Testis (tissue), 2 donors: ENCODE measurements around the gene PITX3.
A peak's percentile ranks its signal among the peaks of the same experiment; 100 is the strongest.

Source experiments
- CTCF ChIP-seq, 3 experiments: fragments of 450-650 bp in 2 of 3; fragments of 200-600 bp in 1 of 3; sonication (generic) in 1 of 3; IDR thresholded peaks; one replicate each; pipeline ENCODE4 v1.5.1; 2016 to 2019; ENCODE audit warnings: antibody characterized with exemption in 3 of 3, mild to moderate bottlenecking in 2 of 3, moderate library complexity in 1 of 3
- POLR2A ChIP-seq: fragments of 450-650 bp; IDR thresholded peaks from one replicate; pipeline ENCODE4 v1.6.1; 2017; ENCODE audit warnings: antibody characterized with exemption, mild to moderate bottlenecking, moderate library complexity

DNA sequence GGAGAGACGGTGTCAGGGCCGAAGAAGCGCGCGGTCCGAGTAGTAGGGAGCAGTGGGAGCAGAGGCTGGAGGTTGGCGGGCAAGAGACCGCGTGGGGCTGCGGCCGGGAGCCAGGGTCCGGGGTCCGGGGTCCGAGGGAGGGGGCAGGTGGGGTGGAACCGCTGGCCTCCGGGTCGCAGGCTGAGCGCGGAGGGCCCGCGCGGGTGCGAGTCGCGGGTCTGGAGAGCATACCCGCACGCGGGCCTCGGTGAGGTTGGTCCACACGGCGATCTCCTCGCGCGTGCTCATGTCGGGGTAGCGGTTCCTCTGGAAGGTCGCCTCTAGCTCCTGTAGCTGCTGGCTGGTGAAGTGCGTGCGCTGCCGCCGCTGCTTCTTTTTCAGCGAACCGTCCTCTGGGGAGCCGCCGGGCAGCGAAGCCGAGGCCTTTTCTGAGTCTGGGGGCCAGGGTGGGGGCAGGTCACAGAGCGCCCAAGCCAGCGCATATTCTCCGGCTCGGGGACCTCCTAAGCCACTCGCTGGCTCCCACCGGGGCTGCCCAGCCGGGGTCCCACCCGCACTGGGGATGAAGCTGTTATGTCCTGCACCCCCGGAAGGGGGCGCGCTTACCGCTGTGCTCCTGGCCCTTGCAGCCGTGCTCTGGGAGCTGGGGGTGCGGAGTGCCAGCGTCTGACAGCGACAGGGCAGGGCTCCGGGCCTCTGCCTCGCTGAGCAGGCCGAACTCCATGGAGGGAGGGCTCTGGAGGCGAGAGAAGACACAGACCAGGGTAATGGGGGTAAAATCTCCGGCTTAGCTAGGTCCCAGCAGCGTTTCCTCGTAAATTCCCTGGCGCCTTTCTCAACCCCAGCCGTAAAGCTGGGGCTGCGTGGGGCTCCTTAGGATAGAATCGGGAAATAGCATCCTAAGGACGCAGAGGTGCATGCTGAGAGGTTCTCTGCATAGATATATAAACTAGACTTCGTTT, 9.7 kb downstream of the PITX3 start:
- TF ChIP-seq CTCF (IDR thresholded peaks at IDR 0.05) (peak; percentile 26 to 63 (median 55)), POLR2A (no peak)
